IPS-NIHi7 (cell line): ENCODE data around the gene LAD1.

Source experiments
- DNase-seq: peaks from one replicate; pipeline ENCODE4 v3.0.0; 2012; ENCODE audit warnings: mixed read lengths; ENCODE audit errors: extremely low spot score

The LAD1 gene

GRCh38 chr1:201391651-201392511 lies 7.2 kb downstream of the LAD1 start:
- no peak for DNase-seq

DNA sequence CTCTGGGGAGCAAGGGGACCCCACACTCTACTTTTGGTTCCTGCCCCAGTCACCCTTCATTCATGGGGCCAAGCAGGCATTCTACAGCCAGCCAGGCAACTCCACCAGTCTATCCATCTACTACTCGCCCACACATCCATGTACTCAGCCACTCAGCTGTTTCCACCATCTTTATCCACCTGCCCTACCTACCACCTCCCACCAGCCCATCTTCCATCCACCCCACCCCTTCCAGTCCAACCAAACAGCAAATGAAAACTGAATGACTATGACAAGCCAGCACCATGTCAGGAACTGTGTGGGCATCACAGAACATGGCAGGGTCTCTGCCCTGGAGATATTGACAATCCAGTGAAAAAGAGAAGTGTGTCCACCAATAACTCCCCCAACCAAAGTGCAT lies 7.9 kb downstream of the LAD1 start:
- no peak for DNase-seq

DNA sequence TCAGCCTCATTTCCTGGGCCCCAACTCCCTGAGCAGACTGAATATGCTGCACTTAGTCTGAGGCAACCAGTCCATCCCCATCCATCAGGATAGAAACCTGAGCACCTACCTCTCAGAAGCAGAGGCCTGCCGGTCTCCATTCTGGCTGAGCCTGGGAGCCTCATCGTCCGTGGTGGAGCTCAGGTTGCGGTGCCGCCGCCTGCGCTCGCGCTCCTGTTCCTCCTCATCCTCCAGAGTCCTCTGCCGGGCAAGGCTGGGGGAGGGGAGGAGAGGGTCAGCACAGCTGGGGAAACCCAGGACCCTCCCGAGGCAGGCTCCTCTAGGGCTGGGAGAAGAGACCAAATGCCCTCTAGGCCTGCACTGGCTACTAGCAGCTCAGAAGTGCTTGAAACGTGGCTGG lies 10.1 kb downstream of the LAD1 start:
- DNase-seq: no peak

- no peak for DNase-seq
Observed at GRCh38 chr1:201386208-201386607, 12.9 kb downstream of the LAD1 start.

- peak; percentile 89 for DNase-seq
Observed at GRCh38 chr1:201385299-201385891, 13.7 kb downstream of the LAD1 start.

- DNase-seq: no peak
Observed at GRCh38 chr1:201384406-201384782, 14.7 kb downstream of the LAD1 start.

DNA sequence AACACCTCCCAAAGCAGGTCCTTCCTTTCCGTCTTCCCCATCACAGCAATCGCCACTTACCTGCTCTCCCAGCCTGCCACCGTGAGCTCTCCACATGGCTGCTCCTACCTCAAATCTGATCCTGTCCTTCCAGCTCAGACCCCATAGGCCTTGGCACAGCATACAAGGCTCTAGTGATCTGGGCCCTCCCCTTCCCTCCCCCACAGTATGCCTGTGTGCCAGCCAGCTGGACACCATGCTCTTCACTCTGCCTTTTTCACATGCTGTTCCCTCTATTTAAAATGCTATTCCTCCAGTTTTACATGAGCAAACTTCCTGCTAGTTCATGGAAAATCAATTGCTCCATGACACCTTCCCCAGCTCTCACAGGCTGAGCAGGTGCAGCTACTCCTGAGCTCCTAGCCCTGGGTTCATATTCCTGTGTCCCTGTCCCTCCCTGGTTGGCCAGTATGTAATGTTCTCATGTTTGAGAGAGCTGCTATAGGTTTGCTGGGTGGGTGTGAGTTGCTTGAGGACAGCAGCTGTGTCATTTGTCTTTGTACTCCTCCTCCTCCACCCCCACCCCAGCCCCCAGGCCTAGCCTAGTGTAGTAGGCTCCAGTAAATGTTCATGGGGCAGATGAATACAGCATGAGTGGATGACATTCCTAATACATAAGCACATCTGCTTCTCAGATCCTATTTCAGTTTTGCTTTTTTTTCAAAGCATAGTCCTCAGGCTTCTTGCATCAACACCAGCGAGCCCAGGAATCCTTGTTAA lies 15.3 kb downstream of the LAD1 start:
- DNase-seq: no peak

DNA sequence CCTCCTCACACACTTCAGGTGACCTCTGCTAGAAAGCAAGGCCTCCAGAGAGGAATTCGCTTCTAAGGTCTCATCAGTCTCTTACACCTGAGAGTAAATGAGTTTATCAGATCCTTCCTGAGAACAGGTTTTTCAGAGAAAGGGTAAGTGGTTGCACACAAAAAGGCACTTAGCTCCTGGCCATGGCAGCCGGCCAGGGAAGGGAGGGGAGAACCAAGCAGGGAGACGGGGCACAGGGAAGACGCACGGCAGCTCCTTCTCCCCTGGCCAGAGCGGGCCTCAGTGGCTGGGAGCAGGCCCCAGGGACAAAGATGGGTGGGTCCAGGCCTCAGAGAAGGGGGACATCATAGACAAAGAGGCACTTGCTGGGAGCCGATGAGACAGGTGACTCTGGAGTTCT lies 18.0 kb downstream of the LAD1 start:
- no peak for DNase-seq

DNA sequence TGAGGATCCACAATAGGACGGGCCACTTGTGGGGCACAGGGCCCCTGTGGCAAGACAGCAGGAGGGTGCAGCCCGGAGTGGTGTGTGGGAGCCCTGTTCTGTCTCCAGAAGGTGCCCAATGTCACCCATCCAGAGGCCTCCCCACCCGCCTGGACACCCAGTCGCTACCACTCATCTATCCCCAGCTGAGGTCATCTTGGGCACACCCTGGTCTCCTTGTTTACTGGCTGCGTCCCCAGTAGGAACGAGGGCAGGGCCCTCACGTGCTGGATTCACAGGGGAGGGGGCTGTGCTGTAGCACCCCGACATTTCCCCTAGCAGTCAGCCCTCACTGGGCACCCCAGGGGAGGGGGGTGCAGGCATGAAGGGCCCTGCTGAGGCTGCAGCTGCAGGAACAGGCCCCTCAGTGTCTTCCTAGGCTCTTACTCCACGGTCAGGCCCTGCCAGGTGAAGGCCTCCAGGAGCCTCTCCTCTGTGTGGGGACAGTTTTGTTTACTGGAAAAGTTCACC lies 19.3 kb downstream of the LAD1 start:
- no peak for DNase-seq

- DNase-seq: no peak
Observed at GRCh38 chr1:201378804-201379203, 20.3 kb downstream of the LAD1 start.

- peak; percentile 50 for DNase-seq
Observed at GRCh38 chr1:201377611-201378092, 21.5 kb downstream of the LAD1 start, which contains the start of gene TNNT2. Gene TNNT2, minus strand, starts transcription at chr1:201377680. Its CDS starts 4,426 bp downstream, at chr1:201373254.

DNA sequence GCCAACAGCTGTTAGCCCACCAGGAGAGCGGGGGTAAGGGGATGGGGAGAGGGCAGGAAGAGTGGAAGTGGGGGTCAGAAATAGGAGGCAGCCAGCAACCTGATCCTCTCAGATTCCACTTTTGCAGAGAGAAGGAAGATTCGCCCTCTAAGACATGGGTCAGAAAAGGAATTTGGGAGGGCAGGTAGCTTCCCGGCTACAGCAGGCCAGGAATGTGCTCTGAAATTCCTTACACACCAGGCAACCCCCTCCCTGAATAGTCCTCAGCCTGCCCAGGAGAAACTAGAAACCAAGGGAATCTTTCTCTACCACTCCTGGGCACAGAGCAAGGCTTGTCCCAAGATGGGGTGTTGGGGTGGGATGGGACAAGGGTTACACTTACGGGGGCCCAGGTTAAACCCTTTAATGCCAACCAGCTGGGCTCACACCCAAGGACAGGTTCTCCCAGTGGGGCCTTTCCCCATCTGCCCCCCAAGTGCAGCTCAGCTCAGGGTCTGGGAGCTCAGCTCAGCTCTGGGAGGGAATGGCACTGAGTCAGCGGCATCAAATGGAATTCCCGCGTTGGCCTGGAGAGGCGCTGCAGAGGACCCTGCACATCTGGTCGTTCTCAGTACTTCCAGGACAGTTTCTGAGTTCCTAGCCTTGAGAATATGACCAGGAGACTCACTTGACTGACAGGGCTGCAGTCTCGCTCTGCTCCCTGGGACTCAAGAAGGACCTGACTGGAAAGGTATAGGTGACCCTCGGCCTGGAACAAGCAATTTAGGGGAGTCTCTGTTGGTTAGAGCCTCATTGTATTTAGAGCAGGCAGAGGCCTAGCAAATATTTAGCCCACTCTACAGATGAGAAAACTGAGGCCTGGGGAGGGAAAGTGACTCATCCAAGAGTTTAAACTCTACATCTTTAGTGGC lies 22.4 kb downstream of the LAD1 start:
- peak; percentile 95 for DNase-seq

- DNase-seq: no peak
Observed at GRCh38 chr1:201376107-201376463, 23.0 kb downstream of the LAD1 start.

DNA sequence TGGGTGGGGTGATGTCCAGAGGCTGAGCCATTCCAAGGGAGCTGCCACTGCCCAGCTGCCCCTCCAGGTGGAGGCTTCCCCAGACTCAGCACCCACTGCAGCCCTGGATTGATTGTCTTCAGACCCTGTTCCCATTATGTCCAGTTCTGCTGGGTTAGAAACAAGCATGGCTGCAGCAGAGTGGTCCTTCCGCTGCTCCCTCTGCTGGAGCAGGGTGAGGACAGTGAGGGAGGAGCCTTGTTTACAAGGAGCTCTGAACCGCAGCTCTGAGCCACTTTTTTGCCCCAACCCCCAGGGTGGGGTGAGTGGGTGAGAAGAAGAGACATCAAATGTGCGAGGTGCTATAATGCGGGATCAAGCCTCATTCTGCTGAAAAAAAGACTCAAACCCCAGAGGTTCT lies 24.0 kb downstream of the LAD1 start:
- DNase-seq: peak; percentile 50

- DNase-seq: no peak
Observed at GRCh38 chr1:201374364-201374763, 24.8 kb downstream of the LAD1 start.

DNA sequence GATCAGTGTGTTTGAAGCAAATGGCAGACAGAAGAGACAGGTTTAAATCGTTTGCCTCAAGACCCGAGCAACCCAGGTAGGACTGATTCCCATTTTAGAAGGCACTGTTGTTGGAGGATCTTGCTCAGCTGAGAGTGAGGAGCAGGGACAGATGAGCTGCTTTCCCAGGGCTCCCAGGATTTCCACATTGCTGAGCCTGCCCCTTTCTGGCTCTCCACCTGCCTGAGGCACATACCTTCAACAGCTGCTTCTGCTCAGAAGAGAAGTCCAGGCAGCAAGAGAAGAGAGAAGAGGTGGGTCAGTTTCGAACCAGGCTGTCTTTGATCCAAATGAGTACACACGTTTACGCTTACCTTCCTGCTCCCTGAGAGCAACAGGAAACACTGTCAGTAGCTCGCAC lies 27.3 kb downstream of the LAD1 start:
- no peak for DNase-seq

GRCh38 chr1:201371276-201371675 lies 27.8 kb downstream of the LAD1 start:
- DNase-seq: no peak

- DNase-seq: no peak
Observed at GRCh38 chr1:201370500-201370899, 28.6 kb downstream of the LAD1 start.

DNA sequence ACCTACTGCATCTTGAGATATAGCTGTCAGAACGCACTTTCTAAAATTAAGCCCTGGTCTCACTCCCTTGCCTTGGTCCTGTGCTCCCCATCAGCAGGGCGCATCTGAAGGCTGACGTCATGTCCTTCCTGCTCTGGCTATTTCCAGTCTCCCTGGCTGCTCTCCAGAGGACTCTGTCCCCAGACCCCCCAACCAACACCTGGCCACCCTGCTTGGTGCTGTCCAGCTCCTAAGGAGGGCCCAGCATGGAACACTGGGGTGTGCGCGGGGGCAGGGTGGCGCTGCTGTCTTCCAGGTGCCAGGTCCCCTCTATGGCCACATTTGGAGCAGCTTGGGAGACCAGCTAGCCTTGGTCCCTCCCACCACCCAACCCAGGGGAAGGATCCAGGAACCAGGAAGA lies 29.9 kb downstream of the LAD1 start:
- no peak for DNase-seq

DNA sequence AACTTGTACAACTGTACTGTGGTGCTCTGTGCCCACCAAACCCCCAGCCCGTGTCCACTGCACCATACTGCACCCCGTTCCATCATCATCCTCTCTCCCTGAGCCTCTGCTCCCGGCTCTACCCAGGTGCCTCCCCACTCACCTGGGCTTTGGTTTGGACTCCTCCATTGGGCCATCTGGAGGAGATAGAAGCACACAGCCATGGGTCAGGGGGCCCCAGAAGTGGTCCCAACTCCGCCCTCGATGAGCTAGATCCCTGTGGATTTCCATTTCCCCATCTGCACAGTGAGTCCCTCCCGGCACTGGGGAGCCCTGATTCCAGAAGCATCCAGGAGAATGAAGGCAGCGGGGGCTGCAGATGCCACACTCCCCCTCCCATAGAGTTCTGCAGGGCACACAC lies 32.4 kb downstream of the LAD1 start:
- DNase-seq: no peak

DNA sequence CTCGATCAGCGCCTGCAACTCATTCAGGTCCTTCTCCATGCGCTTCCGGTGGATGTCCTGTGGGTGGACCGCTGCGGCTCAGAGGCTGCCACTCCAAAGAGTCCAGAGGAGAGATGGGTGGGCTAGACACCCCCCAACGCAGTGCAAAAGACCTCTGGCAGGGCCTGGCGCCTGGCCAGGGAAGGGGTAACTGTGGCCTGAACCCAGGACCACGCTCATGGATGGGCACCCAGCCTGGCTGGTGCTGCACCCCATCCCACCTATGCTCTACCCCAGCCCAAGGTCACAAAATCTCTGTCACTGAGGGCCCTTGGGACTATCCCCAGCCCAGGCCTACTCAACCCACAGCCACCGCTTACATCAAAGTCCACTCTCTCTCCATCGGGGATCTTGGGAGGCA lies 33.9 kb downstream of the LAD1 start:
- DNase-seq: no peak

DNA sequence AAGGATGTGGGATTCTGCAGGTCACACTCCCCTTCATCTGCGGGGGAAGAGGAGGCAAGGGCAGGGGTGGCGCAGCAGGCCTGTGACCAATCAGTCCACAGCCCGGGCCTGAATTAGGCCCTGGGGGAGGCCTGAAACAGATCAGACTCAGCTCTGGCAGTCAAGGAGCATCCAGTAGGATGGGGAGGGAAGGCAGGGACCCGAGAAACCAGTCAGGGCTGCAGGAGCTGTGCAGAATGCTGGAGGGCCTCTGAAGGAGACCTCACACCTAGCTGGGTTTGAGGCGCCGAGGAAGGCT lies 34.4 kb downstream of the LAD1 start:
- no peak for DNase-seq
